Stimulated activated CD8-positive, alpha-beta memory T cell treated with anti-CD3 and anti-CD28 coated beads, Interleukin-15, amount 100 ng/mL, for 24 hours (primary cell): ENCODE data around the gene WDR89.
"Not testable (repeated sequence)": the region's sequence is repeated elsewhere in the genome, so short reads cannot be mapped to it uniquely, and the experiment has no call there.

Source experiments
- DNase-seq: peaks from one replicate; pipeline ENCODE4 v3.0.0-alpha.2; 2020; ENCODE audit warnings: low read depth

WDR89 gene

DNA sequence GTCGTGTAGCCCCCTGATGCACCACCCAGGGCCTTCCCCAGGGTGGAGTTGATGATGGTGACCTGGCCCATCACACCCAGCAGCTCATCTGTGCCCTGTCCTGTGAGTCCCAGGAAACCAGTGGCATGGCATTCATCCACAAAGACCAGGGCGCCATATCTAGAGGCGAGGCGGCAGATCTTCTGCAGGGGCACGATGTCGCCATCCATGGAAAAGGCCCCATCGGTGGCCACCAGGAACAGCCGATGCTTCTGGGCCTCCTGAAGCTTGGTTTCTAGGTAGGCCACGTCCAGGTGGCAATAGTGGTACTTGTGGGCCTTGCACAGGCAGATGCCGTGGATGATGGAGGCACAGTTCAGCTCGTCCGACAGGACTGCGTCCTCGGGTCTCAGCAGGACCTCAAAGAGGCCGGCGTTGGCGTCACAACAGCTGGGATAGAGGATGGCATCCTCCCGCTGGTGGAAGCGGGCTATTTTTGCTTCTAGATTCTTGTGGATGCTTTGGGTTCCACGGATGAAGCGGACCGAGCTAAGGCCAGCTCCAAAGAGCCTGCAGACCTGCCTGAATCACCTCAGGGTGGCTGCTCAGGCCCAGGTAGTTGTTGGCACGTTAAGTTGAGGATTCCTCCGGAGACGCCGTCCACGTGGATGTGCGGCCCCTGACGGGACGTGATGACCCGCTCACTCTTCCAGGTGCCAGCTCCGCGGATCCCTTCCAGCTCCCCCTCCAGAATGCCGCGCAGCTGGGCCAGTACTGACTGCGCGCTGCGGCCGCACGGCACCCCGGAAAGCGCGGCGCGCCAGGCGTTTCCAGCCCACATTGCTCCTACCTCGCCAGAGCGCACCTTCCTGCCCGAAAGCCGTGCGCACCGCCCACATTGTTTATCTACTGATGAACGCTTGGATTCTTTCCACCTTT, 47.0 kb downstream of the WDR89 start:
- DNase-seq = no peak

- DNase-seq = not testable (repeated sequence)
Measured at GRCh38 chr14:63583046-63583445, 58.6 kb downstream of the WDR89 start.

GRCh38 chr14:63581491-63581890, 60.2 kb downstream of the WDR89 start:
- no peak for DNase-seq

DNA sequence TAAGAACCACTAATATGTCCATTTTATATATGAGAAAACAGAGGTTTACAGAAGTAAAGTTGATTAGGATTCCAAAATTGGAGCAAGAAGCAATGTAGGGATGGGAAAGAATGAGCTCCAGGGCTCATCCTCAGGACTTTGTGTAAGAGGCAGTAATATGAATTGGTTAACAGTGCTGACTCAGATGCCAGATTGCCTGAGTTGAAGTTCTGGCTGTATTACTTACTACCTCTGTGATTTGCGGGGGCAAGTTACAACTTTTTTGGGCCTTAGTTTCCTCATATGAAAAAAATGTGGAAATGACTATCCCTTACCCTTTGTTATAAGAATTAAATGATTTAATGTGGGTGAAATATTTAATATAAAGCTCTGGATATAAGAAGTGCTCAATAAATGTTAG, 63.4 kb downstream of the WDR89 start:
- DNase-seq = no peak

DNA sequence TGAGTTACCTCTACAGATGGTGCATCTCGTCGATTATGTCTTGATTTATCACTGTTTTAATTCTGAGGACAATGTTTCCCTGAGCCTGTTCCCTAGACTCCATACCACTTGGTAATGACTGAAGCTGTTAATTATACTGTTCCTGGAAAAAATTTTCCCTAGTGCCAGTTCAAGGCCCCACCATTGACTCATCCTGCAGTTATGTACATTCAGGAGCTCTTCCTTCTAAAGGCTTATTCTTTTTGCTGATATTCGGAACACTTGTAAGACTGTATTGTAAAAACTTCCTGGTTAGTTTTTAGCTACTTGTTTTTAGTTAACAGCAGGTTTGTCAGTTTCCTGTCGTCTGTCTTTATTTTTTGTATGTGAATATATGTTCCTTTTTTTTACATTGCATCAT, 68.1 kb downstream of the WDR89 start:
- no peak for DNase-seq

- no peak for DNase-seq
Measured at GRCh38 chr14:63565448-63565847, 76.2 kb downstream of the WDR89 start.

GRCh38 chr14:63564318-63564717, 77.4 kb downstream of the WDR89 start:
- no peak for DNase-seq

GRCh38 chr14:63563370-63564026, 78.2 kb downstream of the WDR89 start:
- no peak for DNase-seq

GRCh38 chr14:63562405-63562804, 79.3 kb downstream of the WDR89 start:
- no peak for DNase-seq

DNA sequence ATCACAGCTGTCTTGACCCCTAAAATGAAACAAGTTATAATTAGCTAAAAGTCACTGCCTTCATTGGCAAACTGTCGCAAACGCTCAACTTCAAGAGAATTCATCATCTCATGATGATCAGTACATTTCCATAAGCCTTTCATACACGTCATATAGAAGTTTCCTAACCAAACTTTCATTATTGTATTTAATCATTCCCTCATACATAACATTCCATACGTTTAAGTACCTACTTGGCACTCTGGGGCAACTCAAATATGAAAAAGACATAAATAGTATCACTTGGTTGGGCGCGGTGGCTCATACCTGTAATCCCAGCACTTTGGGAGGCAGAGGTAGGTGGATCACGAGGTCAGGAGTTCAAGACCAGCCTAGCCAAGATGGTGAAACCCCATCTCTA, 86.1 kb downstream of the WDR89 start:
- no peak for DNase-seq

DNA sequence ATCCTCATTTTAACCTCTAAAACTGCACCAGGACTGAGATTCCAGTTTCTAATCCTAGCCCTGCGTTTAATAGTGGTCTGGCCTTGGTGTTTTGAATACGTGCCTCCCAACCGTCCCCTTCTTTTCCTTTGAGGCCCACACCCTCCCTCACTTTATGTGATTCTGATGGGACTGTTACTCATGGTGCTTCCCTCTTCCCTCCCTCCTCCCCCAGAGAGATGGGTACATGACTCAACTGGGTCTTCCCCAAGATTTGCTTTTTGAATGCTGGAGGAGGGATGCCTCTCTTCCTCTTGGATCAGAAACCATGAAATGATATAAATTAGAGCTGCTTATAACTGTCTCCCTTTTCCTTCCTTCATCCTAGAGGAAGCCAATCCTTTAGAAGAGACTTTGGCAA, 90.3 kb downstream of the WDR89 start:
- no peak for DNase-seq

- DNase-seq = no peak
Measured at GRCh38 chr14:63547798-63548335, 93.8 kb downstream of the WDR89 start.
